HG02973 (cell line): Measurements from ENCODE around the gene RAMP1.
"Not testable (repeated sequence)": the region's sequence is repeated elsewhere in the genome, so short reads cannot be mapped to it uniquely, and the experiment has no call there.

Experiments used
- ATAC-seq: cut with Tn5 transposase; IDR thresholded peaks from one replicate; pipeline ENCODE4 v1.9.1; 2021; ENCODE audit warnings: moderate library complexity; ENCODE audit not compliant: unreplicated experiment

RAMP1 gene

GRCh38 chr2:237942513-237942899 is 83.1 kb downstream of the RAMP1 start:
- no peak for ATAC-seq

DNA sequence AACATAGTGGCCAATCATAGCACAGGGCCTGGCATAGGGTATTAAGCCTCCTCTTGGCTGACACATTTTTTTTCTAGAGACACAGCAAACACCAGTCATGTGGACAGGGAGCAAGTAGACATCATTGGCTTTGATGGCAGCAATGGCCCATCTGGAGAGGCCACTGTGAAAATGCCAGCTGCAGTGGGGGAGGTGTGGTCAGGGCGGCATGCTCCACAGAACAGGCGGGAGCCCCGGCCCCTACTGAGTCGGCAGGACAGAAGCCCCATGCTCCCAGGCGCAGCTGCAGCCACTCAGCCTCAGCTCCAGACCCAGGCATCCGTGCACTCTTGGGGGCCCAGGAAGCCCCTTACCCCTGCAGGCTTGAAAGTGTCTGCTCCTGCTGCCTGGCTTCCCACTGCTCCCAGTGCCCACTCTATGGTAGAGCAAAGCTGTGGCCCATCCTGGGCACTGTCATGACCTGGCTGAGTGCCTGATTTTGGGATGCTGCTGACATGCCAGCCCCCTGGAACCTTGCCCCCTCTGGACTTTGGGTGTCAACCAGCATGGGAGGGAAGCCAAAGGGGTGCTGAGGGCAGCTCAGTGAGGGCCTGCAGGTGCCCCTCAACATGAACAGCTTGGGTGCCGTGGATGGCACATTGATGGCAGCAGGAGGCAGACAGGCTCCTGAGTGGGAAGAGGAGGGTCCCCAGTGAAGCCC is 84.1 kb downstream of the RAMP1 start:
- ATAC-seq, result no peak

DNA sequence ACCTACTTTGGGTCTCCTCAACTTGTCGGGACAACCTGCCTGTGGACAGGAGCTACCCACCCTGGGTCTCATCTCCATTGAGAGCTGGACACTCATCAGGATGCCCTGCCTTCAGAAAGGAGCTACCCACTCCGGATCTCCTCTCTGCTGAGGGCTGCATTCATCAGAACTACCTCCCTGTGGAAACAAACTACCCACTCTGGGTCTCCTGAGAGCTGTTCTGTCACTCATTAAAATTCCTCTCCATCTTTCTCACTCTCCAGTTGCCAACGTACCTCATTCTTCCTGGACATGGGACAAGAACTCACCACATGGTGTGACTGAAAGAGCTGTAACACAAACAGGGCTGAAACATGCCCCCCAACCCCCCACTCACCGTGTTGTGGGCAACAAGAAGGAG is 84.9 kb downstream of the RAMP1 start:
- ATAC-seq, result no peak

GRCh38 chr2:237946423-237946822 is 87.0 kb downstream of the RAMP1 start:
- no peak for ATAC-seq

DNA sequence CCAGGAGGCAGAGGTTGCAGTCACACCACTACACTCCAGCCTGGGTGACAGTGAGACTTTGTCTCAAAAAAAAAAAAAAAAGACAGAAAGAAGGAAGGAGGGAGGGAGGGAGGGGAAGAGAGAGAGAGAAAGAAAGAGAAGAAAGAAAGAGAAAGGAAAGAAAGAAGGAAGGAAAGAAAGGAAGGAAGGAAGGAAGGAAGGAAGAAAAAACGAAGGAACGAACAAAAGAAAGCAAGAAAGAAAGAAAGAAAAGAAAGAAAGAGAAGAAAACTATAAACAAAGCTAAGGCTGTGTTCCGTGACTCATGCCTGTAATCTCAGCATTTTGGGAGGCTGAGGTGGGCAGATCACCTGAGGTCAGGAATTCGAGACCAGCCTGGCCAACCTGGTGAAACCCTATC is 91.9 kb downstream of the RAMP1 start:
- not testable (repeated sequence) for ATAC-seq

GRCh38 chr2:237951878-237952277 is 92.5 kb downstream of the RAMP1 start:
- ATAC-seq, result no peak

- no peak for ATAC-seq
Observed at GRCh38 chr2:237952851-237953250, 93.4 kb downstream of the RAMP1 start.

GRCh38 chr2:237955640-237956401 is 96.4 kb downstream of the RAMP1 start:
- ATAC-seq, result no peak

- no peak for ATAC-seq
Observed at GRCh38 chr2:237956402-237956736, 96.9 kb downstream of the RAMP1 start.

DNA sequence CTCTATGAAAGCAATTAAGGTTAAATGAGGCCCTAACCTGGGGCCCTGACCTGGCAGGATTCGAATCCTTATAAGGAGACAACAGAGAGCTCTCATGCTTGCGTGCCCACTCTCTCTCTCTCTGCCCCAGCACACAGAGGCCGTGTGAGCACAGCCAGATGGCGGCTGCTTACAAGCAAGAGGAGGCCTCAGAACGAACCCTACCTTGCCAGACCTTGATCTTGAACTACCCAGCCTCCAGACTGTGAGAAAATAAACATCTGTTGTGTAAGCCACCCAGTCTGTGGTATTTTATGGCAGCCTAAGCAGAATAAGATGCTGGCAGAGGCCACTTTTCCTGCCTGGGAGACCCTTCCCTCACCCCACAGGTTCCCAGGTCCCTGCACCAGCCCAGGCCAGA is 102.2 kb downstream of the RAMP1 start:
- ATAC-seq, result no peak
